Measurements from ENCODE around the gene TENT4B.

TENT4B gene

DNA sequence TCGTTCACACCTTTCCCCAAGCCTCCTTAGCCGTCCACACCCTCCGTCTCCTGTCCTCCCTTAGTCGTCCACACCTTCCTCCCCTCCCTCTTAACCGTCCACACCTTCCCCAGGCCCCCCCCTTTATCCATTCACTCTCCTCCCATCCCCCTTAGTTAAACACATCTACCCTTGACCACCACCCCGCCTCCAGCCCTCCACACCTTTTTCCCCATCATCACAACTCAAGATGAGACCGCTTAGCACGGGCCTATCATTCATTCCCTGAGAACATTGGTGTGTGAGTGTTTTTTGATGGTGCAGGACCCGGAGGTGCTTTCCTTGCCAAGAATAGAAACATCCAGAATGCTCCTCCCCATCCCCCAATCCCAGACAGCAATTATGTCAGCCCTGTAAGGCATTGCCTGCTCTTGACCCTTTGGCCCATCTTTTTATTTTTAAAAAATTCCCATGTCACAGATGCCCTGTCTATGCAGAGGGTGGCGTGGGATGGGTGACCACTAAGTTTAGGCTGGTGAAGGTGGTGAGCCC, 1.4 kb downstream of the TENT4B start:
- TF ChIP-seq, protein P1, sequence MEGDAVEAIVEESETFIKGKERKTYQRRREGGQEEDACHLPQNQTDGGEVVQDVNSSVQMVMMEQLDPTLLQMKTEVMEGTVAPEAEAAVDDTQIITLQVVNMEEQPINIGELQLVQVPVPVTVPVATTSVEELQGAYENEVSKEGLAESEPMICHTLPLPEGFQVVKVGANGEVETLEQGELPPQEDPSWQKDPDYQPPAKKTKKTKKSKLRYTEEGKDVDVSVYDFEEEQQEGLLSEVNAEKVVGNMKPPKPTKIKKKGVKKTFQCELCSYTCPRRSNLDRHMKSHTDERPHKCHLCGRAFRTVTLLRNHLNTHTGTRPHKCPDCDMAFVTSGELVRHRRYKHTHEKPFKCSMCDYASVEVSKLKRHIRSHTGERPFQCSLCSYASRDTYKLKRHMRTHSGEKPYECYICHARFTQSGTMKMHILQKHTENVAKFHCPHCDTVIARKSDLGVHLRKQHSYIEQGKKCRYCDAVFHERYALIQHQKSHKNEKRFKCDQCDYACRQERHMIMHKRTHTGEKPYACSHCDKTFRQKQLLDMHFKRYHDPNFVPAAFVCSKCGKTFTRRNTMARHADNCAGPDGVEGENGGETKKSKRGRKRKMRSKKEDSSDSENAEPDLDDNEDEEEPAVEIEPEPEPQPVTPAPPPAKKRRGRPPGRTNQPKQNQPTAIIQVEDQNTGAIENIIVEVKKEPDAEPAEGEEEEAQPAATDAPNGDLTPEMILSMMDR (conservative IDR thresholded peaks at IDR 0.05; ENCODE audit: low read depth, low read length) = no peak
- H3K4me3 ChIP-seq (ENCODE audit: low read length) = peak overlapping the region; percentile 75
- DNase-seq (ENCODE audit: low read depth) = no peak

DNA sequence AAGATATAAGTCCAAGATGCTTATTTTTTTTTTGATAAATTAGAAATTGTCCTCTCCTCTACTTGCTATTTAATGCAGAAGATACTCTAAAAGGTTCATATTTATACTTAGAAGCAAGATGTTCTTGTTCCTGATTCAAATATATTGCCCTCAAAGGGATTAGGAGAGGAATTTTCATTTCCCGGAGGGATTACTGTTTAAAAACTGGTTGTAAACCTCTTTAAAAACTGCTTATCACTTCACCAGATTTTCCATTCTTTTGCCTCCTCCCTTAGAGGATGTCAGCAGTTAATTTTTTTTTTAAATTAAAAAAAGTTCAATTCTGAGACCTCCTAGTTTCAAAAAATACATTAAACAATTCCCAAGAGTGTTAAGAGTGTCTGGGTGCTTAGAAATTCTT, 2.8 kb downstream of the TENT4B start:
- no peak for DNase-seq (ENCODE audit: low read depth)
- TF ChIP-seq, protein P1 (conservative IDR thresholded peaks at IDR 0.05; ENCODE audit: low read depth, low read length) = no peak
- peak overlapping the region; percentile 75 for H3K4me3 ChIP-seq (ENCODE audit: low read length)

DNA sequence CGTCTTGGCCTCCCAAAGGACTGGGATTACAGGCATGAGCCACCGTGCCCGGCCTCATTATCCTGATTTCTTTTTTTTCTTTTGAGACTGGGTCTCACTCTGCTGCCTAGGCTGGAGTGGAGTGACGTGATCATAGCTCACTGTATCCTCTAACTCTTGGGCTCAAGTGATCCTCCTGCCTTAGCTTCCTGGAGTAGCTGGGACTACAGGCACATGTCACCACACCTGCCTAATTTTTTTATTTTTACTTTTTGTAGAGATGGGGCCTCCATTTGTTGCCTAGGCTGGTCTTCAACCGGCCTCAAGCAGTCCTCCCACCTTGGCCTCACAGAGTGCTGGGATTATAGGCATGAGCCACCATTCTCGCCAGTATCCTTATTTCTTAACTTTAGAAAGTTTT, 3.5 kb downstream of the TENT4B start:
- no peak for DNase-seq (ENCODE audit: low read depth)
- TF ChIP-seq, protein P1 (conservative IDR thresholded peaks at IDR 0.05; ENCODE audit: low read depth, low read length) = no peak
- no peak overlapping the region for H3K4me3 ChIP-seq (ENCODE audit: low read length)

DNA sequence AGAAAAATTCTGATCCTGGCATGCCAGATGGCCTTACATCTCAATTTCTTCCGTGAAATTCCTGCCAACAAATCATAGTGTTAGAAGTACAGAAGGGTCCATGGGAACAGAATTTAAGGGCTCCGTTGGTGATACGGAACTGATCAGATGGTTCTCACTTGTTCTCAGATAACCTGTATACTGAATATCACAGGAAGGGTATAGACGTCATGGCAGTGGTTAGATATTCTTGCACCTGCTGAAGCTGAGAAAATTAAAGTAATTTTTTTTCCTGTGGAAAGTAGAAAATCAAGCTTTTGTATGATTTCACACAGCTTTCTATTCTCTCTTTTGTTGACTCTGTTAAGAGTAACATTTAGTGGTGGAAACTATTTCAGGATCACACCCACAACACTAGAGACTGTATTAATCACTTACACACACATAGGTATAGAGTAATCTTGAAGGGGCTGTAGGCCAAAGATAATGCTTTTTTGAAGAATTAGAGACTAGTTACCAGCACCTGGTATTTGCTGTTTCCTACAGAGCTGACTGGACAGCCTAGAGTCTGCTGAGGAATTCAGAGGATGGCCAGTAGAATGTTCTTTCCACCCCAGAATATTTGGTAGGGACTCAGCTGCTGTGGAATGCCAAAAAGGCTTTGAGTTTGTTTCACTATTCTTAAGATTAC, 7.5 kb downstream of the TENT4B start:
- TF ChIP-seq, protein P1 (conservative IDR thresholded peaks at IDR 0.05; ENCODE audit: low read depth, low read length) = no peak
- DNase-seq (ENCODE audit: low read depth) = no peak
- H3K4me3 ChIP-seq (ENCODE audit: low read length) = no peak overlapping the region

DNA sequence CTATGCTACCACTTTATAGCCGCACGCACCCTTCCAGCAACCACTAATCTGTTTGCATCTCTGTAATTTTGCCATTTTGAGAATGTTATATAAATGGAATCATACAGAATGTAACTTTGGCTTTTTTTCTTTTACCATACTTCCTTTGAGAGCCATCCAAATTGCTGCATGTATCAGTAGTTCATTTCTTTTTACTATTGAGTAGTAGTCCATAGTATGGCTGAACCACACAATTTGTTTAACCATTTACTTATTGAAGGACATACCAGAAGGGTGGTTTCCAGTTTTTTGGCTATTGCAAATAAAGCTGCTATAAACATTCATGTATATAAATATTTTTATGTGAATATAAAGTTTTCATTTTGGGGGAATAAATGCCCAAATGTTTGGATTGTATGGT, 8.8 kb downstream of the TENT4B start:
- TF ChIP-seq, protein P1 (conservative IDR thresholded peaks at IDR 0.05; ENCODE audit: low read depth, low read length) = no peak
- DNase-seq (ENCODE audit: low read depth) = no peak
- no peak overlapping the region for H3K4me3 ChIP-seq (ENCODE audit: low read length)

DNA sequence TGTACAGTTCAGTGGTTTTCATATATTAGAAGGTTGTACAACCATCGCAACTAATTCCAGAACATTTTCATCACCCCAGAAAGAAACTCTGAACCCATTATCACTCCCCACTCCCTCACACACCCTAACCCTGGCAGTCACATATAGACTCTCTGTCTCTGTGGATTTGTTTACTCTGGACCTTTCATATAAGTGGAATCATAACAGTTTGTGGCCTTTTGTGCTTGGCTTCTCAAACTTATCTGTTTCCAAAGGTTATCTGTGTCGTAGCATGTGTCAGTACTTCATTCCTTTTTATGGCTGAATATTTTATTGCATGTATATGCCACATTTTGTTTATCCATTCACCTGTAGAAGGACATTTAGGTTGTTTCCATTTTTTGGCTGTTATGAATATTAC, 12.4 kb downstream of the TENT4B start:
- TF ChIP-seq, protein P1 (conservative IDR thresholded peaks at IDR 0.05; ENCODE audit: low read depth, low read length) = no peak
- H3K4me3 ChIP-seq (ENCODE audit: low read length) = no peak overlapping the region
- DNase-seq (ENCODE audit: low read depth) = no peak

Data from retinal pigment epithelial cell (primary cell).